Fibroblast of skin of right quadriceps (primary cell): ENCODE measurements around the gene LRRC46.

Experiments used
- DNase-seq: peaks from one replicate; pipeline ENCODE4 v3.0.0-alpha.2; 2013

LRRC46 gene

GRCh38 chr17:47879028-47879585 is 47.6 kb downstream of the LRRC46 start:
- peak; percentile 72 for DNase-seq

GRCh38 chr17:47879776-47880454 is 48.4 kb downstream of the LRRC46 start:
- no peak for DNase-seq

- DNase-seq = peak; percentile 53
Measured at GRCh38 chr17:47882247-47882646, 50.8 kb downstream of the LRRC46 start.

- DNase-seq = no peak
Measured at GRCh38 chr17:47882695-47883588, 51.5 kb downstream of the LRRC46 start.

GRCh38 chr17:47883589-47884426 is 52.3 kb downstream of the LRRC46 start:
- DNase-seq = peak; percentile 40

- DNase-seq = no peak
Measured at GRCh38 chr17:47884427-47884740, 52.9 kb downstream of the LRRC46 start.

GRCh38 chr17:47884905-47885730 is 53.6 kb downstream of the LRRC46 start:
- DNase-seq = no peak
